Ovary (tissue), 3 donors: ENCODE data around the gene ATRN.

Experiments
- EP300 ChIP-seq: sonication (generic); formaldehyde crosslinking; IDR thresholded peaks from one replicate; pipeline ENCODE4 v1.6.1; 2017; ENCODE audit warnings: antibody characterized with exemption
- POLR2A ChIP-seq: fragments of 450-650 bp; IDR thresholded peaks from one replicate; pipeline ENCODE4 v1.6.1; 2017; ENCODE audit warnings: antibody characterized with exemption, mild to moderate bottlenecking, moderate library complexity
- TF ChIP-seq, protein P1 (sequence below), 3 donors: fragments of 450-650 bp in 2 of 3; fragments of 200-600 bp in 1 of 3; IDR thresholded peaks; one replicate each; pipeline versions ENCODE4 v1.5.1 to v1.8.0; 2016 to 2022; ENCODE audit warnings: antibody characterized with exemption in 3 of 3, mild to moderate bottlenecking in 1 of 3
- donor health status: DM: no; HTN: no; CAD: no.

DNA sequence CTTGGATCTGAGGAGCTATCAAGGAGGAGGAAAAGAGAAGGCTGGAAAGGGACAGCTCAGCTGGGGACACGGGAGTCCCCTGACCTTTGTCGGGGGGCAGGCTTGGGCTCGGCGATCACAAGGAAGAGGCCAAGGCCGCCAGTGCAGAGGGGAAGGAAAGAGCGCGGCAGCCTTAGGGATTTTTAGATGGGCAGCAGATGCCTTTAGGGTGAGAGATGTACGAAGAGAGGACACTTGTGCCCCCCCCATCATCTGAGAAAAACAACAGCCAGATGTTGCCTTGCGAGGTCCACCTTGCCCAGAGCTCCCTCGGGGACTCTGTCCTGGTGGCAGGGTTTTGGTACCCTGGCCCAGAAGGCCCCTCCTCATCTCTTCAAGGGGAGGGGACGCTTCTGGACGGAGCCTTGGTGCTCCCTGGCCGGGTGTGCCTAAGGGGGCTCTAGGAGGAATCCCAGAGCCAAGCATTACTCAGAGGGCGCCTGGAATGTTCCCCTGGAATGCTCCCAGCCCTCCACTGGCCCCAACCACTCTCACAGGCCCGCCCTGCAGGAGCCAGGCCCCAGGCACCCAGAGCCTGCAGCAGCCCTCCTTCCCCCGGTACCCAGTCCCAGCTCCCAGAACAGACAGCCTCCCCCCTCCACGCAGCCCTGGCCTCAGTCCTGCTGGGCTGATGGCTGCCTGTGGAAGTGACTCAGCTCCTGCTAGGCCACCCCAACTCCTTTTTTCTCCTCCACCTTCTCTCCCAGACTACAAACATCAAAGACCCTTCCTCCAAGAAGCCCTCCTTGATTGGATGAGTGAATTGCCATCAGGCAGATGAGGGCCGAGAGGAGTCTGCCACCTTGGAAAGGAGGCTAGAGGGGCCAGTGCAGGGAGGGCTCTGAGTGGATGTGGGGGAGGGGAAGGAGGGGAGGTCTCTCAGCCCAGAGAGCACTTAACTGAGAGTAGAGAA lies 209.2 kb downstream of the ATRN start:
- TF ChIP-seq, protein P1, sequence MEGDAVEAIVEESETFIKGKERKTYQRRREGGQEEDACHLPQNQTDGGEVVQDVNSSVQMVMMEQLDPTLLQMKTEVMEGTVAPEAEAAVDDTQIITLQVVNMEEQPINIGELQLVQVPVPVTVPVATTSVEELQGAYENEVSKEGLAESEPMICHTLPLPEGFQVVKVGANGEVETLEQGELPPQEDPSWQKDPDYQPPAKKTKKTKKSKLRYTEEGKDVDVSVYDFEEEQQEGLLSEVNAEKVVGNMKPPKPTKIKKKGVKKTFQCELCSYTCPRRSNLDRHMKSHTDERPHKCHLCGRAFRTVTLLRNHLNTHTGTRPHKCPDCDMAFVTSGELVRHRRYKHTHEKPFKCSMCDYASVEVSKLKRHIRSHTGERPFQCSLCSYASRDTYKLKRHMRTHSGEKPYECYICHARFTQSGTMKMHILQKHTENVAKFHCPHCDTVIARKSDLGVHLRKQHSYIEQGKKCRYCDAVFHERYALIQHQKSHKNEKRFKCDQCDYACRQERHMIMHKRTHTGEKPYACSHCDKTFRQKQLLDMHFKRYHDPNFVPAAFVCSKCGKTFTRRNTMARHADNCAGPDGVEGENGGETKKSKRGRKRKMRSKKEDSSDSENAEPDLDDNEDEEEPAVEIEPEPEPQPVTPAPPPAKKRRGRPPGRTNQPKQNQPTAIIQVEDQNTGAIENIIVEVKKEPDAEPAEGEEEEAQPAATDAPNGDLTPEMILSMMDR (IDR thresholded peaks at IDR 0.05): no peak
- TF ChIP-seq EP300 (no peak), POLR2A (no peak)
